Neural cell (in vitro differentiated cells): ENCODE data around the gene EN2. TPM values are rescaled to one million over a fixed set of nuclear protein-coding genes. Genes with fewer than 3 reads are reported as not detected.

Experiments
- H2AFZ ChIP-seq: fragments of 200-600, 300-800 bp; sonication (generic), shearing (Covaris generic); 2 replicates; pipeline ENCODE4 v1.6.0; 2014; ENCODE audit warnings: low read depth, mild to moderate bottlenecking, antibody characterized with exemption, low read length, moderate library complexity
- H3F3A ChIP-seq: fragments of 200-600 bp; shearing (Covaris generic); 2 replicates; pipeline ENCODE4 v1.6.1; 2016; ENCODE audit warnings: mild to moderate bottlenecking, moderate library complexity, mixed read lengths, antibody characterized with exemption, low read length; ENCODE audit not compliant: insufficient read depth, poor library complexity, severe bottlenecking
- H3K27ac ChIP-seq: fragments of 200-600, 300-800 bp; sonication (generic), shearing (Covaris generic); 2 replicates; pipeline ENCODE4 v1.5.1; 2014; ENCODE audit warnings: mild to moderate bottlenecking, low read length, moderate library complexity
- H3K27me3 ChIP-seq: fragments of 300-800, 200-600 bp; sonication (generic), shearing (Covaris generic); 2 replicates; pipeline ENCODE4 v1.6.0; 2014; ENCODE audit warnings: mild to moderate bottlenecking, low read depth, low read length, moderate library complexity; ENCODE audit not compliant: insufficient read depth
- H3K36me3 ChIP-seq: fragments of 300-800, 200-600 bp; sonication (generic), shearing (Covaris generic); 2 replicates; pipeline ENCODE4 v1.5.1; 2014; ENCODE audit warnings: mild to moderate bottlenecking, antibody characterized with exemption, low read length, moderate library complexity; ENCODE audit not compliant: insufficient read depth
- H3K4me2 ChIP-seq: fragments of 300-800, 200-600 bp; sonication (generic), shearing (Covaris generic); 2 replicates; pipeline ENCODE4 v1.6.0; 2014; ENCODE audit warnings: mild to moderate bottlenecking, low read length
- H3K4me3 ChIP-seq: fragments of 300-800, 200-600 bp; sonication (generic), shearing (Covaris generic); 2 replicates; pipeline ENCODE4 v1.5.1; 2014; ENCODE audit warnings: mild to moderate bottlenecking, low read length, moderate library complexity
- H3K79me2 ChIP-seq: fragments of 200-600 bp; shearing (Covaris generic); replicated peaks from 2 replicates; pipeline ENCODE4 v1.6.0; 2014; ENCODE audit warnings: mild to moderate bottlenecking, low read length, moderate library complexity; ENCODE audit not compliant: insufficient read depth
- H3K9ac ChIP-seq: fragments of 300-800, 200-600 bp; sonication (generic), shearing (Covaris generic); 2 replicates; pipeline ENCODE4 v1.6.1; 2016; ENCODE audit warnings: mild to moderate bottlenecking, low read length, mixed read lengths
- H3K9me2 ChIP-seq: fragments of 200-600 bp; shearing (Covaris generic); 2 replicates; pipeline ENCODE4 v1.6.1; 2016; ENCODE audit warnings: mild to moderate bottlenecking, low read length, mixed read lengths; ENCODE audit not compliant: insufficient read depth
- H3K9me3 ChIP-seq: fragments of 200-600, 300-800 bp; sonication (generic), shearing (Covaris generic); 2 replicates; pipeline ENCODE4 v1.6.1; 2016; ENCODE audit warnings: mild to moderate bottlenecking, mixed run types, low read length, moderate library complexity, mixed read lengths
- H4K20me1 ChIP-seq: fragments of 200-600 bp; shearing (Covaris generic); 2 replicates; pipeline ENCODE4 v1.6.1; 2016; ENCODE audit warnings: mild to moderate bottlenecking, mixed run types; ENCODE audit not compliant: insufficient read depth
- EP300 ChIP-seq: fragments of 450-650 bp; conservative IDR thresholded peaks from 2 replicates; pipeline ENCODE4 v1.6.1; 2014; ENCODE audit warnings: antibody characterized with exemption, mild to moderate bottlenecking, moderate library complexity; ENCODE audit not compliant: poor library complexity, severe bottlenecking
- MXI1 ChIP-seq: fragments of 450-650 bp; conservative IDR thresholded peaks from 2 replicates; pipeline ENCODE4 v1.6.1; 2014; ENCODE audit warnings: antibody characterized with exemption, mild to moderate bottlenecking; ENCODE audit not compliant: poor library complexity, severe bottlenecking
- POLR2AphosphoS5 ChIP-seq: IDR thresholded peaks from 2 replicates; pipeline ENCODE4 v1.6.1; 2012
- RAD21 ChIP-seq: fragments of 450-650 bp; conservative IDR thresholded peaks from 2 replicates; pipeline ENCODE4 v1.6.1; 2014; ENCODE audit warnings: antibody characterized with exemption, mild to moderate bottlenecking, moderate library complexity
- SMC3 ChIP-seq: fragments of 450-650 bp; conservative IDR thresholded peaks from 2 replicates; pipeline ENCODE4 v1.6.1; 2014; ENCODE audit warnings: antibody characterized with exemption, mild to moderate bottlenecking, moderate library complexity; ENCODE audit not compliant: poor library complexity
- polyA plus RNA-seq: library from polyadenylated mRNA; depleted of rRNA; stranded (reverse); fragments of >200 nt; gene quantifications from 2 replicates; pipeline ENCODE4 v1.2.3, GENCODE V29; 2014
- TF ChIP-seq, protein P1 (sequence below): IDR thresholded peaks from 2 replicates; pipeline ENCODE4 v1.6.1; 2012; ENCODE audit warnings: borderline replicate concordance

EN2 gene
- polyA plus RNA-seq, 1 donor from 2014 or later = not detected

DNA sequence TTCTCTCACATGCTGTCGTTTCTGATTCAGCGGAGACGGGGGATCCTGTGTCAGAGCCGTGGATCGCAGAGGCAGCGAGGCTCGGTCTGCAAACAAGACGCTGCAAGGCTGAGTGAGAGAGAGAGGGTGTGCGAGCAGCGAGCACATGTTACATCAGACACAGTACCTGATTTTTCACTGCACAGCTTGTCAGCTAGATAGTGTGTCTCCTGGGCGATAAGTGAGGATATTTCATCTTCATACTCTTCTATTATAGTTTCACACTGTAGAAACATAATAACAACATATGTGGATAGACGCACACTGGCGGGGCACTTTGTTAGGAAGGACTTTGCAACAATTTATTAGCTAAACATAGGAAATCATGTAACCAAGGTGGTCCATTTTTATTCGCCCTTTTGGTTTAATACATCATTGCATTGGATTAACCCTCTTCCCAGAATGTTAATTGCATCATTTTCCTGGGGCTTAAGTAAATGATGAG lies 49.0 kb downstream of the EN2 start:
- H3K79me2 ChIP-seq = no peaks in the 10 kb centered on the region
- H3K27me3 ChIP-seq = peaks cover 100% of the 10 kb centered on the region
- H3K9me2 ChIP-seq = no peaks in the 10 kb centered on the region
- no peaks in the 10 kb centered on the region for H3F3A ChIP-seq
- H3K27ac ChIP-seq = no peak overlapping the region
- H3K9me3 ChIP-seq = no peaks in the 10 kb centered on the region
- TF ChIP-seq POLR2AphosphoS5 = peak; percentile 41
- no peak for TF ChIP-seq EP300
- TF ChIP-seq, protein P1, sequence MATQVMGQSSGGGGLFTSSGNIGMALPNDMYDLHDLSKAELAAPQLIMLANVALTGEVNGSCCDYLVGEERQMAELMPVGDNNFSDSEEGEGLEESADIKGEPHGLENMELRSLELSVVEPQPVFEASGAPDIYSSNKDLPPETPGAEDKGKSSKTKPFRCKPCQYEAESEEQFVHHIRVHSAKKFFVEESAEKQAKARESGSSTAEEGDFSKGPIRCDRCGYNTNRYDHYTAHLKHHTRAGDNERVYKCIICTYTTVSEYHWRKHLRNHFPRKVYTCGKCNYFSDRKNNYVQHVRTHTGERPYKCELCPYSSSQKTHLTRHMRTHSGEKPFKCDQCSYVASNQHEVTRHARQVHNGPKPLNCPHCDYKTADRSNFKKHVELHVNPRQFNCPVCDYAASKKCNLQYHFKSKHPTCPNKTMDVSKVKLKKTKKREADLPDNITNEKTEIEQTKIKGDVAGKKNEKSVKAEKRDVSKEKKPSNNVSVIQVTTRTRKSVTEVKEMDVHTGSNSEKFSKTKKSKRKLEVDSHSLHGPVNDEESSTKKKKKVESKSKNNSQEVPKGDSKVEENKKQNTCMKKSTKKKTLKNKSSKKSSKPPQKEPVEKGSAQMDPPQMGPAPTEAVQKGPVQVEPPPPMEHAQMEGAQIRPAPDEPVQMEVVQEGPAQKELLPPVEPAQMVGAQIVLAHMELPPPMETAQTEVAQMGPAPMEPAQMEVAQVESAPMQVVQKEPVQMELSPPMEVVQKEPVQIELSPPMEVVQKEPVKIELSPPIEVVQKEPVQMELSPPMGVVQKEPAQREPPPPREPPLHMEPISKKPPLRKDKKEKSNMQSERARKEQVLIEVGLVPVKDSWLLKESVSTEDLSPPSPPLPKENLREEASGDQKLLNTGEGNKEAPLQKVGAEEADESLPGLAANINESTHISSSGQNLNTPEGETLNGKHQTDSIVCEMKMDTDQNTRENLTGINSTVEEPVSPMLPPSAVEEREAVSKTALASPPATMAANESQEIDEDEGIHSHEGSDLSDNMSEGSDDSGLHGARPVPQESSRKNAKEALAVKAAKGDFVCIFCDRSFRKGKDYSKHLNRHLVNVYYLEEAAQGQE = no peak
- no peak for TF ChIP-seq RAD21
- H2AFZ ChIP-seq = no peak overlapping the region
- no peaks in the 10 kb centered on the region for H4K20me1 ChIP-seq
- H3K36me3 ChIP-seq = no peaks in the 10 kb centered on the region
- no peak overlapping the region for H3K9ac ChIP-seq
- H3K4me3 ChIP-seq = no peak overlapping the region
- no peak overlapping the region for H3K4me2 ChIP-seq

DNA sequence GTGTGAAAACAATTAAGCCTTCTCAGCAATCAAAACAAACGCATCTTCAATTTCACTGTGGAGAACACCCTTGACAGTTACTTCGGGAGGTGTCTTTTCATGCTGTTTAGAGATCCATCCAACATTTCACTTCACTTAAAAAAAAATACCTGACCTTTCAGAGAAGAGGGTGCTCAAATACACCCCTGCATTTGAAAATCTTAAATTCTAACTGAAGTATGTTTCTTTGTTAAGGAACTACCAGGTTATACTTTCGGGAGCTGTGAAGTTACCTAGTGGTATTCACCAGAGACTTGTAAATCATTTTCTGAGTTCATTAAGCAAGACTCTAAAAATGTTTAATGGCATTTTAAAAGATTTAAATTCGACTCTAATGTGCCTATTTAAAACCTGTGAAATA lies 49.6 kb downstream of the EN2 start:
- no peak overlapping the region for H3K4me3 ChIP-seq
- peak; percentile 3 for TF ChIP-seq POLR2AphosphoS5
- TF ChIP-seq SMC3 = no peak
- no peak for TF ChIP-seq MXI1

DNA sequence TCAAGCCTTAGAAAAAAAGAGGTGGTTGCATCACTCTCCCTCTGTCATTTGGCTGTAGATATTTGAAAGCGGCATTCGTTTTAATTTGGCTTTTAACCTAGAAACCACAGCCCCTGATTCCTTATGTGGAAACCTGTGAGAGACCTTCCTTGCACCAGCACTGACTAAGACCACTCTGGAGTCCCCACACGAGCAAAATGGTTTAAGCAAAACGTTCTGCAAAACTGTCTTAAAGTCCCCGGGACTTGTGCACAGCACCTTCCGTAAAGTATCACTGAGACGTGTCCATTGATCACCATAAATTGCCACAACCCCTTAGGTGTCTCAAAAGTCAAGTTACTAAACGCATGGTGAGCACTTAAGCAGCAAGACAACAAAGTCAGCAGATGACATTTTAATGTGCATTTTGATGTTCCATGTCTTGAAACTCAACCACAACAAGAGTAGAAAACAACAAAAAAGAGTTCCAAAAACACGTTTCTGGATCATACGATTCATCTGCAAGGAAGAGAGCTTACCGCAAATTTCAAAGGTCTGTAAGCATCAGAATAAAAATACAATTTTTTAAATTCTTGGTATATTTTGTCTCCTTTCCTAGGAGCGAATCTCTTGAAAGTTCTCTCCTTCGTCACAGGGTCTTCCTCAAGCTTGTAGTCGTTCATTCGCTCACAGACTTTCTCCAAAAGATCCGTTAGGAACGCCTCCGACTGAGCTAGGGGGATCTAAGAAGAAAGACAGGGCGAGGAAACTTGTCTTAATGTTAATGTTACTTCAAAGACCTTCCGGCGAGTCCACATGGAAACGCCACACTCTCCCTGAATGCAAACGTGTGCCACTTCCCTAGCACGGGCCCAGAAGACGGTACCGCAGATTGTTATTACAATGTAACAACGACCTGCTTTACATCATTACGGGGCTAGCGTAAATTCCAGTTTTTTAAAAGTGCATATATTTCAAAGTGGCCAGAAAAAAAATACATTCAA lies 50.7 kb downstream of the EN2 start:
- TF ChIP-seq POLR2AphosphoS5 (peak; percentile 51), RAD21 (no peak)
- Histone ChIP-seq H3K36me3 (no peaks in the 10 kb centered on the region), H3K9me2 (no peaks in the 10 kb centered on the region), H3F3A (no peaks in the 10 kb centered on the region), H3K27ac (no peak overlapping the region), H3K9me3 (no peaks in the 10 kb centered on the region), H3K4me3 (no peak overlapping the region), H3K27me3 (peaks cover 100% of the 10 kb centered on the region), H2AFZ (no peak overlapping the region), H4K20me1 (no peaks in the 10 kb centered on the region), H3K9ac (no peak overlapping the region), H3K79me2 (no peaks in the 10 kb centered on the region), H3K4me2 (no peak overlapping the region)

More for the DNA sequence above, 49.6 kb downstream of the EN2 start:
- no peak overlapping the region for H3K9ac ChIP-seq
- H3K27ac ChIP-seq = no peak overlapping the region
- no peak overlapping the region for H3K4me2 ChIP-seq
- H3K9me2 ChIP-seq = no peaks in the 10 kb centered on the region
- H3K36me3 ChIP-seq = no peaks in the 10 kb centered on the region
- no peak overlapping the region for H2AFZ ChIP-seq
- no peaks in the 10 kb centered on the region for H3K79me2 ChIP-seq
- no peaks in the 10 kb centered on the region for H3K9me3 ChIP-seq
- H4K20me1 ChIP-seq = no peaks in the 10 kb centered on the region
- no peaks in the 10 kb centered on the region for H3F3A ChIP-seq
- peaks cover 100% of the 10 kb centered on the region for H3K27me3 ChIP-seq
